ENCODE measurements around the gene CAPN9.

CAPN9 gene

GRCh38 chr1:230826166-230826875 is 79.1 kb downstream of the CAPN9 start:
- no peak overlapping the region for H3K27ac ChIP-seq (ENCODE audit: low read depth, low read length)
- H3K4me3 ChIP-seq (ENCODE audit: low read length): no peak overlapping the region
- H3K4me2 ChIP-seq (ENCODE audit: low read length): no peak overlapping the region
- no peaks in the 10 kb centered on the region for H4K20me1 ChIP-seq (ENCODE audit: control insufficient read depth, insufficient read depth, low read depth, low read length)
- TF ChIP-seq EZH2phosphoT487 (IDR thresholded peaks at IDR 0.05; ENCODE audit: borderline replicate concordance, low read length): no peak
- no peak for TF ChIP-seq CTCF (IDR thresholded peaks at IDR 0.05; ENCODE audit: low read depth, low read length, poor library complexity, severe bottlenecking)
- H3K79me2 ChIP-seq (ENCODE audit: control insufficient read depth, low read length): no peaks in the 10 kb centered on the region
- no peaks in the 10 kb centered on the region for H3K9me2 ChIP-seq (replicated peaks; ENCODE audit: control insufficient read depth, low read length)
- H3K4me1 ChIP-seq (ENCODE audit: control insufficient read depth, low read length): no peaks in the 10 kb centered on the region
- peaks cover 4% of the 10 kb centered on the region; the same call in 1 of the 2 replicates for H3K27me3 ChIP-seq (ENCODE audit: control insufficient read depth, low read length)
- H3F3A ChIP-seq (ENCODE audit: control insufficient read depth, insufficient read depth): no peaks in the 10 kb centered on the region
- H3K36me3 ChIP-seq (ENCODE audit: control insufficient read depth, low read length): no peaks in the 10 kb centered on the region
- no peaks in the 10 kb centered on the region for H3K9me3 ChIP-seq (ENCODE audit: control insufficient read depth, insufficient read depth, low read length)

- Histone ChIP-seq H3K36me3 (ENCODE audit: control insufficient read depth, low read length) (no peaks in the 10 kb centered on the region), H3K27me3 (ENCODE audit: control insufficient read depth, low read length) (peaks cover 2% of the 10 kb centered on the region; the same call in 1 of the 2 replicates), H3F3A (ENCODE audit: control insufficient read depth, insufficient read depth) (no peaks in the 10 kb centered on the region), H3K79me2 (ENCODE audit: control insufficient read depth, low read length) (no peaks in the 10 kb centered on the region), H3K9me3 (ENCODE audit: control insufficient read depth, insufficient read depth, low read length) (no peaks in the 10 kb centered on the region), H4K20me1 (ENCODE audit: control insufficient read depth, insufficient read depth, low read depth, low read length) (no peaks in the 10 kb centered on the region), H3K4me3 (ENCODE audit: low read length) (no peak overlapping the region), H3K9me2 (replicated peaks; ENCODE audit: control insufficient read depth, low read length) (no peaks in the 10 kb centered on the region), H3K4me1 (ENCODE audit: control insufficient read depth, low read length) (no peaks in the 10 kb centered on the region), H3K27ac (ENCODE audit: low read depth, low read length) (no peak overlapping the region), H3K4me2 (ENCODE audit: low read length) (no peak overlapping the region)
- TF ChIP-seq CTCF (IDR thresholded peaks at IDR 0.05; ENCODE audit: low read depth, low read length, poor library complexity, severe bottlenecking) (no peak), EZH2phosphoT487 (IDR thresholded peaks at IDR 0.05; ENCODE audit: borderline replicate concordance, low read length) (no peak)
Measured at GRCh38 chr1:230827081-230827681, 80.0 kb downstream of the CAPN9 start.

GRCh38 chr1:230827801-230828200 is 80.6 kb downstream of the CAPN9 start:
- H3K36me3 ChIP-seq (ENCODE audit: control insufficient read depth, low read length): no peaks in the 10 kb centered on the region
- no peaks in the 10 kb centered on the region for H3K9me3 ChIP-seq (ENCODE audit: control insufficient read depth, insufficient read depth, low read length)
- H3K4me2 ChIP-seq (ENCODE audit: low read length): no peak overlapping the region
- H3F3A ChIP-seq (ENCODE audit: control insufficient read depth, insufficient read depth): no peaks in the 10 kb centered on the region
- no peaks in the 10 kb centered on the region for H3K9me2 ChIP-seq (replicated peaks; ENCODE audit: control insufficient read depth, low read length)
- no peak overlapping the region for H3K27ac ChIP-seq (ENCODE audit: low read depth, low read length)
- no peaks in the 10 kb centered on the region for H3K4me1 ChIP-seq (ENCODE audit: control insufficient read depth, low read length)
- H3K4me3 ChIP-seq (ENCODE audit: low read length): no peak overlapping the region
- H3K79me2 ChIP-seq (ENCODE audit: control insufficient read depth, low read length): no peaks in the 10 kb centered on the region
- H3K27me3 ChIP-seq (ENCODE audit: control insufficient read depth, low read length): peaks cover 2% of the 10 kb centered on the region; the same call in 1 of the 2 replicates
- no peak for TF ChIP-seq CTCF (IDR thresholded peaks at IDR 0.05; ENCODE audit: low read depth, low read length, poor library complexity, severe bottlenecking)
- TF ChIP-seq EZH2phosphoT487 (IDR thresholded peaks at IDR 0.05; ENCODE audit: borderline replicate concordance, low read length): no peak
- no peaks in the 10 kb centered on the region for H4K20me1 ChIP-seq (ENCODE audit: control insufficient read depth, insufficient read depth, low read depth, low read length)
